NCI-H748 treated with DMSO at 0.1 percent for 48 hours (cell line): ENCODE measurements around the gene ECM2.
A peak's percentile ranks its signal among the peaks of the same experiment; 100 is the strongest.

ENCODE experiments used
- DNase-seq: peaks from one replicate; lab custom pipeline; 2025; lab: John Stamatoyannopoulos, UW

ECM2 gene

DNA sequence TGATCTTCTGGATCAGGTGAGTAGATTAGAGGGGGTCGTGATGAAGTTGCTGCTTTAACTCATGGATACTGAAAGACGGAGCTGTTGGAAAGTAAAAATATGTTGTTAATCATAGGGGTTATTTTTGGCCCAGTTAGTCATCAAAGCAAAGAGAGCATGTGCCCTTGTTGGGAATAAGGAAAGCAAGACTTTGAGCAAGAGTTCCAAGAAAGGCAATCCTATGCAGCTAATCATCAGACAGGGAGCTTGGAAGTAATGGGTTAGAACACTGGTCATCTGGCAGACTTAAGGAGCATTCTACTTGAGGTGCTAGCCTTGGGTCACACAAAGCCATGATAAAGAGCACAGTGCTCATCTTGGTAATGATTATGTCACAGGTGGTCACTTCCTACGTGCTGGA is 71.8 kb downstream of the ECM2 start:
- no peak for DNase-seq

DNA sequence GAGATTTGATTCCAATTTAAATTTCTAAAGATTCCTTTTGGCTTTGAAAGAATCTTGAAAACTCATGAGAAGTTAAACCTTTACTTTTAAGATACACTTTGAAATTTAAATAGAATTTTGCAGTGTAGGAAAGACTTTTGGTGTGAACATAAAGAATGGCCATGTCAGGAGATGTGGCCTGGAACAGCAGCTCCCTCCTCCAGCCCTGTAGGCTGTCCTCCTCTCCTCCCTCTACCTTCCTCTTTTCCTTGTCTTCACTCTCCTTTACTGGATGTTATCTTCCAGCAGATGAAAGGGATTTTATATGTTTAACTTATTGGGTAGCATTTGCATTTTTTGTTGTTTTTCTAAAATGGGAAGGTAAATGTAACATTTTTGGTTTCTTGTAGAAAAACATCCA is 72.4 kb downstream of the ECM2 start:
- DNase-seq = no peak

DNA sequence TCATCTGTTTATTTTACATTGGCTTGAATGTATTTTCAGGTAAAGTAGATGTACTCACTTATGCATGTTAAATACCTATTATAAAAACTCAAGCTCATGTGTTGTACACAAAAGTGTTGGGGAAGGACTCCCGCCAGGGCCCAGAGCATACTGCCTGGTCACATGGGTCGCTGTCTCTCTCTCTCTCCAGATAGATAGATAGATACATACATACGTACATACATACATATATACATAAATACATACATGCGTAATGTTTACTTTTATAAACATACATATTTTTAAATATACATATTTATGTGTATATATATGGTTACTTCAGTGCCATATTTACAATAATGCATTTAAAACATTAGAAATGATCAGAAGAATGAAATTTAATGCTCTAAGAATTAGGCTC is 78.2 kb downstream of the ECM2 start:
- DNase-seq = no peak

DNA sequence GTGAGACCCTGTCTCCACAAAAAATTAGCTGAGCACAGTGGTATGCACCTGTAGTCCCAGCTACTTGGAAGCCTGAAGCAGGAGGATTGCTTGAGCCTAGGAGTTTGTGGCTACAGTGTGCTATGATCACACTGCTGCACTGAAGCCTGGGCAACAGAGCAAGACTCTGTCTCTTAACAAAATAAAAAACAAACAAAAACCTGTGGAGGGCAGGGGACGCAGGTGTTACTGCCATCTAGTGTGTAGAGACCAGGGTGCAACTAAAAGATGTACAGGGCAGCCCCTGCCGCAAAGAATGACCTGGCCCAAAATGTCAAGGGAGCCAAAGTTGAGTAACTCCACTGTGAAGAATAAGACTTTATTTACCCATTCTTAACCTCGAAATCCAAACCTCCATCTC is 80.6 kb downstream of the ECM2 start:
- peak; percentile 11 for DNase-seq

DNA sequence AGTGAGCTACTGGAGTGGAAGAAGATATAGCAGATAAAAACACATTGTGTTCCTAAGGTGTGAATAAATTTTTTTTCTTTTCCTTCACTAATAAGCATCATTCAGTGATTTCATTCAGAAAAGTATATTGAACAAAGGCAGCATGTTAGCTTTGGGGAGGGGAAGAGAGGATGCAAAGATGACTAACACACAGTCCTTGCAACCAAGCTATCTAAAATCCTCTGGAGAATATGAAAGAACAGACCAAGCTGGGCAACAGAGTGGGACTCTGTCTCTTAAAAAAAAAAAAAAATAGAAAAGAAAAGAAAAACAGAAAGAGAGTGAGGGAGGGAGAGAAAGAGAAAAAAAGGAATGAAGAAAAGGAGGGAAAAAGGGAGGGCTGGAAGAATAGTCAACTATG is 89.3 kb downstream of the ECM2 start:
- no peak for DNase-seq
